HepG2 (cell line): ENCODE data around the gene TLE2. TPM values are rescaled to one million over a fixed set of nuclear protein-coding genes. Genes with fewer than 3 reads are reported as not detected.

Experiments used
- AKNA ChIP-seq: sonication (generic); formaldehyde crosslinking; IDR thresholded peaks from 2 replicates; pipeline ENCODE4 v1.4.0; 2020; ENCODE audit warnings: missing genetic modification reagents, borderline replicate concordance
- CAMTA2 ChIP-seq: sonication (generic); formaldehyde crosslinking; IDR thresholded peaks from 2 replicates; pipeline ENCODE4 v1.4.0; 2020; ENCODE audit warnings: mild to moderate bottlenecking, missing genetic modification reagents, borderline replicate concordance
- CSRNP2 ChIP-seq: sonication (generic); formaldehyde crosslinking; conservative IDR thresholded peaks from 2 replicates; pipeline ENCODE4 v1.8.0; 2022; ENCODE audit warnings: low read depth, missing genetic modification reagents
- EEA1 ChIP-seq: sonication (generic); formaldehyde crosslinking; IDR thresholded peaks from 2 replicates; pipeline ENCODE4 v1.5.1; 2020; ENCODE audit warnings: mild to moderate bottlenecking, missing genetic modification reagents, borderline replicate concordance
- IRF2 ChIP-seq: IDR thresholded peaks from 2 replicates; pipeline ENCODE4 v1.6.1; 2018; ENCODE audit warnings: missing genetic modification reagents, missing compliant biosample characterization
- PCBP2 ChIP-seq: fragments of 200-400 bp; formaldehyde crosslinking; optimal IDR thresholded peaks from 2 replicates; pipeline ENCODE3; 2018; ENCODE audit warnings: low read length, low read depth; ENCODE audit not compliant: poor library complexity, severe bottlenecking
- SIX1 ChIP-seq: sonication (generic); formaldehyde crosslinking; IDR thresholded peaks from 2 replicates; pipeline ENCODE4 v1.4.0; 2020; ENCODE audit warnings: missing genetic modification reagents, borderline replicate concordance
- ZBTB4 ChIP-seq: sonication (generic); formaldehyde crosslinking; IDR thresholded peaks from 2 replicates; pipeline ENCODE4 v1.4.0; 2020; ENCODE audit warnings: missing genetic modification reagents, mild to moderate bottlenecking, borderline replicate concordance
- ZHX1 ChIP-seq: sonication (generic); formaldehyde crosslinking; IDR thresholded peaks from 2 replicates; pipeline ENCODE4 v1.8.1; 2022; ENCODE audit warnings: low read depth, mild to moderate bottlenecking, missing genetic modification reagents
- ZNF552 ChIP-seq: sonication (generic); formaldehyde crosslinking; IDR thresholded peaks from 2 replicates; pipeline ENCODE4 v1.9.0; 2022; ENCODE audit warnings: missing genetic modification reagents, mild to moderate bottlenecking, borderline replicate concordance
- ZNF709 ChIP-seq: sonication (generic); formaldehyde crosslinking; IDR thresholded peaks from 2 replicates; pipeline ENCODE4 v1.5.0; 2020; ENCODE audit warnings: mild to moderate bottlenecking, missing genetic modification reagents
- ZNF879 ChIP-seq: sonication (generic); formaldehyde crosslinking; IDR thresholded peaks from 2 replicates; pipeline ENCODE4 v1.8.1; 2023; ENCODE audit warnings: missing genetic modification reagents
- ZSCAN9 ChIP-seq: IDR thresholded peaks from 2 replicates; pipeline ENCODE4 v1.6.1; 2016; ENCODE audit warnings: borderline replicate concordance
- polyA plus RNA-seq, 8 experiments: library from polyadenylated mRNA; depleted of rRNA in 3 of 8; stranded (reverse) in 7 of 8; unstranded in 1 of 8; fragments of >200 nt; fragmentation: Illumina TruSeq in 4 of 8; extraction: Trizol in 4 of 8; gene quantifications; 2 replicates each; pipeline versions ENCODE4 v1.2.1 to v1.2.3, GENCODE V29; 2011 to 2016; ENCODE audit warnings: low read depth in 4 of 8, missing spikeins in 1 of 8, mixed read lengths in 1 of 8; ENCODE audit not compliant: insufficient read depth in 1 of 8
- total RNA-seq, 5 experiments: library from RNA; depleted of rRNA; stranded (reverse); fragments of >200 nt; fragmentation: Illumina TruSeq; extraction: Trizol; gene quantifications; 2 replicates each; pipeline ENCODE4 v1.2.3, GENCODE V29; 2016; ENCODE audit warnings: low read depth in 1 of 5

The TLE2 gene
- total and polyA plus RNA-seq, 2 of the 13 experiments (the other 11 are each of a cell fraction or from before 2014, with no cell fraction given) = 0.07 to 0.81 TPM

- no peak for TF ChIP-seq CSRNP2 (CRISPR knock-in tag)
- TF ChIP-seq EEA1 (CRISPR knock-in tag) = no peak
- 0 out of 2 replicates have a peak, but pooled peaks have one; percentile 76 for TF ChIP-seq CAMTA2 (CRISPR knock-in tag)
- TF ChIP-seq SIX1 = no peak
- TF ChIP-seq IRF2 (CRISPR knock-in tag) = no peak
- TF ChIP-seq ZNF709 = no peak
- TF ChIP-seq PCBP2 = no peak
- no peak for TF ChIP-seq ZNF879 (CRISPR knock-in tag)
- no peak for TF ChIP-seq AKNA (CRISPR knock-in tag)
- no peak for TF ChIP-seq ZBTB4
- peak; percentile 46; the same call in 1 of the 2 replicates for TF ChIP-seq ZNF552 (CRISPR knock-in tag)
- no peak for TF ChIP-seq ZHX1 (CRISPR knock-in tag)
- no peak for TF ChIP-seq ZSCAN9 (CRISPR knock-in tag)
Observed at GRCh38 chr19:3034656-3035541, 5.8 kb upstream of the TLE2 start (continued).
